Mucosa of descending colon (tissue), 3 donors: ENCODE measurements around the gene CCDC141. TPM values are rescaled to one million over a fixed set of nuclear protein-coding genes. Genes with fewer than 3 reads are reported as not detected.

Experiments
- ATAC-seq: fragments of 200-7000 bp; cut with Tn5 transposase; one replicate; pipeline ENCODE4 v1.9.1; 2020; ENCODE audit warnings: mild to moderate bottlenecking, moderate library complexity
- DNase-seq, 3 donors: peaks; one replicate each; pipeline ENCODE4 v3.0.0-alpha.2; 2020
- H3K36me3 ChIP-seq: fragments of 200-600 bp; one replicate; pipeline ENCODE4 v1.8.0; 2021; ENCODE audit warnings: low read depth, mild to moderate bottlenecking
- H3K4me1 ChIP-seq: fragments of 200-600 bp; one replicate; pipeline ENCODE4 v1.8.0; 2021; ENCODE audit warnings: low read depth, mild to moderate bottlenecking
- H3K4me3 ChIP-seq: fragments of 200-600 bp; one replicate; pipeline ENCODE4 v1.8.0; 2021; ENCODE audit warnings: mild to moderate bottlenecking
- H3K9me3 ChIP-seq: fragments of 200-600 bp; one replicate; pipeline ENCODE4 v1.8.0; 2021; ENCODE audit warnings: mild to moderate bottlenecking
- CTCF ChIP-seq: fragments of 200-600 bp; IDR thresholded peaks from one replicate; pipeline ENCODE4 v1.8.0; 2022; ENCODE audit warnings: antibody characterized with exemption, mild to moderate bottlenecking
- intact Hi-C, 2 donors: fragments of 100-400 bp; cut with DNase I in 1 of 2; cut with micrococcal nuclease in 1 of 2; formaldehyde crosslinking; loops; one replicate each; pipeline versions ENCODE4 v1.11.0 to v1.11.1; 2022; cut with DNase I, micrococcal nuclease
- total RNA-seq, 3 donors: library from RNA; stranded (reverse); fragmentation: NEBNext Ultra II Directional in 2 of 3; extraction: Animal tissue kit (Norgen Biotek cat#: 25700) in 2 of 3; gene quantifications; one replicate each; pipeline versions ENCODE4 v1.2.1 to v1.2.4, GENCODE V29; 2021 to 2023
- donor health status: DM: no; HTN: no; CAD: no; lungs with moderate emphysema.
- donor health status: DM: no; HTN: no; CAD: no.
- donor health status: DM: no; HTN: yes; CAD: no.

The CCDC141 gene
- total RNA-seq, 3 donors from 2014 or later: 1.5 to 7.4 (median 1.8) TPM

GRCh38 chr2:178920916-178921513 is 128.9 kb downstream of the CCDC141 start:
- Histone ChIP-seq H3K4me3 (no peak overlapping the region), H3K9me3 (no peaks in the 10 kb centered on the region), H3K36me3 (no peaks in the 10 kb centered on the region), H3K4me1 (no peaks in the 10 kb centered on the region)
- ATAC-seq: no peak
- no peak for TF ChIP-seq CTCF
- intact Hi-C loops: no loop called here
- no peak for DNase-seq

GRCh38 chr2:178917555-178917954 is 132.4 kb downstream of the CCDC141 start:
- Histone ChIP-seq H3K4me1 (no peaks in the 10 kb centered on the region), H3K9me3 (no peaks in the 10 kb centered on the region), H3K36me3 (no peaks in the 10 kb centered on the region), H3K4me3 (no peak overlapping the region)
- intact Hi-C loops: loop anchor here (10.0 kb wide), 2 partner anchors 123 to 153 kb away; no protein-coding TSS in a partner anchor
- ATAC-seq (no peak), DNase-seq (no peak)
- no peak for TF ChIP-seq CTCF

GRCh38 chr2:178915423-178916173 is 134.3 kb downstream of the CCDC141 start:
- Histone ChIP-seq H3K36me3 (no peaks in the 10 kb centered on the region), H3K4me1 (no peaks in the 10 kb centered on the region), H3K4me3 (no peak overlapping the region), H3K9me3 (no peaks in the 10 kb centered on the region)
- TF ChIP-seq CTCF: no peak
- no peak for DNase-seq
- no peak for ATAC-seq
- intact Hi-C loops: loop anchor here (10.0 kb wide), 2 partner anchors 121 to 151 kb away; no protein-coding TSS in a partner anchor

- no peaks in the 10 kb centered on the region for H3K9me3 ChIP-seq
- no peaks in the 10 kb centered on the region for H3K36me3 ChIP-seq
- peak; percentile 77 for TF ChIP-seq CTCF
- H3K4me1 ChIP-seq: no peaks in the 10 kb centered on the region
- peak; percentile 52 to 87 (median 76) for DNase-seq
- ATAC-seq: peak; percentile 87
- no peak overlapping the region for H3K4me3 ChIP-seq
- intact Hi-C loops: loop anchor here (10.0 kb wide), 2 partner anchors 120 to 150 kb away; no protein-coding TSS in a partner anchor
Observed at GRCh38 chr2:178914259-178914849, 135.6 kb downstream of the CCDC141 start.

GRCh38 chr2:178913049-178913441 is 136.9 kb downstream of the CCDC141 start:
- DNase-seq (no peak), ATAC-seq (no peak)
- H3K4me3 ChIP-seq: no peak overlapping the region
- intact Hi-C loops: loop anchor here (10.0 kb wide), 2 partner anchors 118 to 148 kb away; no protein-coding TSS in a partner anchor
- H3K9me3 ChIP-seq: no peaks in the 10 kb centered on the region
- TF ChIP-seq CTCF: no peak
- H3K4me1 ChIP-seq: no peaks in the 10 kb centered on the region
- no peaks in the 10 kb centered on the region for H3K36me3 ChIP-seq
